Measurements from ENCODE around the gene ZFP37.
"Not testable (repeated sequence)": the region's sequence is repeated elsewhere in the genome, so short reads cannot be mapped to it uniquely, and the experiment has no call there.

The ZFP37 gene

GRCh38 chr9:113056191-113057106, at the start of gene ZFP37:
TSS of gene ZFP37 (minus strand) at chr9:113056724. CDS start at chr9:113056688, 36 bp downstream.
- peak; percentile 58 to 69 for DNase-seq (ENCODE audit: low read depth in 2 of 2)

- not testable (repeated sequence) for DNase-seq (ENCODE audit: low read depth in 2 of 2)
Measured at GRCh38 chr9:113105345-113105744, 48.8 kb upstream of the ZFP37 start.

- no peak for DNase-seq (ENCODE audit: low read depth in 2 of 2)
Measured at GRCh38 chr9:113095561-113095960, 39.0 kb upstream of the ZFP37 start.

- DNase-seq (ENCODE audit: low read depth in 2 of 2): not testable (repeated sequence)
Measured at GRCh38 chr9:113089924-113090323, 33.4 kb upstream of the ZFP37 start.

GRCh38 chr9:113089143-113089505, 32.6 kb upstream of the ZFP37 start:
- not testable (repeated sequence) for DNase-seq (ENCODE audit: low read depth in 2 of 2)

- not testable (repeated sequence) for DNase-seq (ENCODE audit: low read depth in 2 of 2)
Measured at GRCh38 chr9:113088456-113089142, 32.1 kb upstream of the ZFP37 start.

- DNase-seq (ENCODE audit: low read depth in 2 of 2): not testable (repeated sequence)
Measured at GRCh38 chr9:113062932-113063310, 6.4 kb upstream of the ZFP37 start.

- DNase-seq (ENCODE audit: low read depth in 2 of 2): not testable (repeated sequence)
Measured at GRCh38 chr9:113062256-113062931, 5.9 kb upstream of the ZFP37 start.

- DNase-seq (ENCODE audit: low read depth in 2 of 2): not testable (repeated sequence)
Measured at GRCh38 chr9:113061072-113061850, 4.7 kb upstream of the ZFP37 start.

GRCh38 chr9:113059581-113060284, 3.2 kb upstream of the ZFP37 start:
- DNase-seq (ENCODE audit: low read depth in 2 of 2): not testable (repeated sequence)

- DNase-seq (ENCODE audit: low read depth in 2 of 2): no peak
Measured at GRCh38 chr9:113057193-113057592, 669 bp upstream of the ZFP37 start.

GRCh38 chr9:113042884-113043657, 13.5 kb downstream of the ZFP37 start:
- no peak for DNase-seq (ENCODE audit: low read depth in 2 of 2)

- no peak for DNase-seq (ENCODE audit: low read depth in 2 of 2)
Measured at GRCh38 chr9:113026200-113026599, 30.3 kb downstream of the ZFP37 start.

GRCh38 chr9:113018247-113018646, 38.3 kb downstream of the ZFP37 start:
- DNase-seq (ENCODE audit: low read depth in 2 of 2): no peak

GRCh38 chr9:113012492-113012891, 44.0 kb downstream of the ZFP37 start:
- no peak for DNase-seq (ENCODE audit: low read depth in 2 of 2)

GRCh38 chr9:113011911-113012381, 44.6 kb downstream of the ZFP37 start, which contains the start of gene ZNF883:
TSS of gene ZNF883 (minus strand) at chr9:113012192.
- peak; percentile 11 to 15 for DNase-seq (ENCODE audit: low read depth in 2 of 2)

GRCh38 chr9:113005777-113006176, 50.7 kb downstream of the ZFP37 start:
- no peak for DNase-seq (ENCODE audit: low read depth in 2 of 2)

- DNase-seq (ENCODE audit: low read depth in 2 of 2): no peak
Measured at GRCh38 chr9:112997236-112997941, 59.1 kb downstream of the ZFP37 start.
